GM12874 (cell line): ENCODE data around the gene AKT3.

Source experiments
- CTCF ChIP-seq: IDR thresholded peaks from 2 replicates; pipeline ENCODE4 v1.5.1; 2011; ENCODE audit warnings: low read depth, mild to moderate bottlenecking, control low read depth, low read length, moderate library complexity; ENCODE audit not compliant: insufficient read depth

AKT3 gene

GRCh38 chr1:243657793-243658192 is 192.2 kb downstream of the AKT3 start:
- no peak for TF ChIP-seq CTCF

GRCh38 chr1:243646841-243647240 is 203.2 kb downstream of the AKT3 start:
- TF ChIP-seq CTCF = no peak

GRCh38 chr1:243645281-243645680 is 204.8 kb downstream of the AKT3 start:
- no peak for TF ChIP-seq CTCF

- no peak for TF ChIP-seq CTCF
These were observed 207.1 kb downstream of the AKT3 start for GRCh38 chr1:243642936-243643335.

GRCh38 chr1:243639027-243639658 is 210.9 kb downstream of the AKT3 start:
- TF ChIP-seq CTCF = no peak

GRCh38 chr1:243638186-243638585 is 211.9 kb downstream of the AKT3 start:
- no peak for TF ChIP-seq CTCF

- TF ChIP-seq CTCF = no peak
These were observed 221.6 kb downstream of the AKT3 start for GRCh38 chr1:243628476-243628907.
